ENCODE data around the gene ZNF280B.
"Not testable (repeated sequence)": the region's sequence is repeated elsewhere in the genome, so short reads cannot be mapped to it uniquely, and the experiment has no call there.

DNA sequence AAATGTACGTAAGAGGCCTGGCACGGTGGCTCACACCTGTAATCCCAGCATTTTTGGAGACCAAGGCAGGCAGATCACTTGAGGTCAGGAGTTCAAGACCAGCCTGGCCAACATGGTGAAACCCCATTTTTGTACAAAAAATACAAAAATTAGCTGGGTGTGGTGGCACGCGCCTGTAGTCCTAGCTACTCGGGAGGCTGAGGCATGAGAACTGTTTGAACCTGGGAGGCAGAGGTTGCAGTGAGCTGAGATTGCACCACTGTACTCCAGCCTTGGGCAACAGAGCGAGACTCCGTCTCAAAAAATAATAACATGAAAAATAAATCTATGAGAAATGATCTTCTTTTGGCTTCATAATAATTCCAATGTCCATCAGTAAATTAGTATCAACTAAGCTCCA, 2.3 kb upstream of the ZNF280B start:
- TF ChIP-seq, protein P1, sequence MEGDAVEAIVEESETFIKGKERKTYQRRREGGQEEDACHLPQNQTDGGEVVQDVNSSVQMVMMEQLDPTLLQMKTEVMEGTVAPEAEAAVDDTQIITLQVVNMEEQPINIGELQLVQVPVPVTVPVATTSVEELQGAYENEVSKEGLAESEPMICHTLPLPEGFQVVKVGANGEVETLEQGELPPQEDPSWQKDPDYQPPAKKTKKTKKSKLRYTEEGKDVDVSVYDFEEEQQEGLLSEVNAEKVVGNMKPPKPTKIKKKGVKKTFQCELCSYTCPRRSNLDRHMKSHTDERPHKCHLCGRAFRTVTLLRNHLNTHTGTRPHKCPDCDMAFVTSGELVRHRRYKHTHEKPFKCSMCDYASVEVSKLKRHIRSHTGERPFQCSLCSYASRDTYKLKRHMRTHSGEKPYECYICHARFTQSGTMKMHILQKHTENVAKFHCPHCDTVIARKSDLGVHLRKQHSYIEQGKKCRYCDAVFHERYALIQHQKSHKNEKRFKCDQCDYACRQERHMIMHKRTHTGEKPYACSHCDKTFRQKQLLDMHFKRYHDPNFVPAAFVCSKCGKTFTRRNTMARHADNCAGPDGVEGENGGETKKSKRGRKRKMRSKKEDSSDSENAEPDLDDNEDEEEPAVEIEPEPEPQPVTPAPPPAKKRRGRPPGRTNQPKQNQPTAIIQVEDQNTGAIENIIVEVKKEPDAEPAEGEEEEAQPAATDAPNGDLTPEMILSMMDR (IDR thresholded peaks at IDR 0.05; ENCODE audit: borderline replicate concordance, extremely low read depth, low read length, poor library complexity, severe bottlenecking), result not testable (repeated sequence)
- not testable (repeated sequence) for TF ChIP-seq EZH2 (IDR thresholded peaks at IDR 0.05; ENCODE audit: borderline replicate concordance, low read depth, low read length, severe bottlenecking)

Measured in DND-41 (cell line).